HG02588 (cell line): ENCODE data around the gene SLC66A3.

ENCODE experiments used
- ATAC-seq: cut with Tn5 transposase; IDR thresholded peaks from one replicate; pipeline ENCODE4 v1.9.1; 2021; ENCODE audit warnings: mild to moderate bottlenecking, moderate library complexity; ENCODE audit not compliant: unreplicated experiment

The SLC66A3 gene

DNA sequence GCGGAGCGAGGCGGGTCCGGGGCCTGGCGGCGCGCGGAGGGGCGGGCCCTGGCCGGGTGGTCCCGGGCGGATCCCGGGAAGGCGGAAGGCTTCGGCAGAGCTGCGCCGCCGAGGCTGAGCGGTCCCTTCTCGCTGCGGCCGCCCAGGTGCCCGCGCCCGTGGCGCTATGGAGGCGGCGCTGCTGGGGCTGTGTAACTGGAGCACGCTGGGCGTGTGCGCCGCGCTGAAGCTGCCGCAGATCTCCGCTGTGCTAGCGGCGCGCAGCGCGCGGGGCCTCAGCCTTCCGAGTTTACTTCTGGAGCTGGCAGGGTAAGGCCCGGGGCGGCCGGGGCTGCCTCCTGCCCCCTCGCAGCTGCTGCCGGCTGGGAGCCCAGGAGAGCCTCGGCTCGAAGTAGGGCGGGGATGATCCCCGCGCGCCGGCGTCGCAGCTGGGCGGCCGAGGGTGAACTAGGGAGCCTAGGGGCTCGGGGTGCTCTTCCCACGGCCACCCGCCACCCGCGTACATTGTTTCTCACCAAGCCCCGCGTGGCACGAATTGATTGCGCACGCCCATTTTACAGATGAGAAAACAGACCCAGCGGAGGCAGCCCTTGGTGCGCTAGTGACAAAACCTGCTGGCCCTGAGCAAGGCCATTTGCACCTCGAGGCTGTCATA, at the start of gene SLC66A3:
SLC66A3 (plus strand) TSS at position 87 of the 655 bp plus-strand sequence; CDS start at position 167, 80 bp downstream.
- ATAC-seq = peak; percentile 83

DNA sequence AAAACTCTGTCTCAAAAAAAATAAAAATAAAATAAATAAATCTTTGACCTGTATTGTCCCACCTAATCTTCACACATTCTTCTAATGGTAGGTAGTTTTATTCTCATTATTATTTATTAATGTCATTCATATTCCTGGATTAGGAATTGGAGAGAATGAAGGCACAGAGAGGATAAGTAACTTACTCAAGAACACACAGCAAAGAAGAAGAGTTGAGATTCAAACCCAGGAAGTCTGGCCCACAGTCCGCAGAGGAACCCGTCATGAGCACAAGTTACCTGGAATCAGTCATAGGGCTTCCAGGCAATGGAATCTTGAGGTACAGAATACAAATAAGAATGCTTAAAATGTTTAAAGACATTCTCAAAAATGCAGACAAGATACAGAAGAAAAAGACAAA, 46.3 kb upstream of the SLC66A3 start:
- ATAC-seq = no peak

DNA sequence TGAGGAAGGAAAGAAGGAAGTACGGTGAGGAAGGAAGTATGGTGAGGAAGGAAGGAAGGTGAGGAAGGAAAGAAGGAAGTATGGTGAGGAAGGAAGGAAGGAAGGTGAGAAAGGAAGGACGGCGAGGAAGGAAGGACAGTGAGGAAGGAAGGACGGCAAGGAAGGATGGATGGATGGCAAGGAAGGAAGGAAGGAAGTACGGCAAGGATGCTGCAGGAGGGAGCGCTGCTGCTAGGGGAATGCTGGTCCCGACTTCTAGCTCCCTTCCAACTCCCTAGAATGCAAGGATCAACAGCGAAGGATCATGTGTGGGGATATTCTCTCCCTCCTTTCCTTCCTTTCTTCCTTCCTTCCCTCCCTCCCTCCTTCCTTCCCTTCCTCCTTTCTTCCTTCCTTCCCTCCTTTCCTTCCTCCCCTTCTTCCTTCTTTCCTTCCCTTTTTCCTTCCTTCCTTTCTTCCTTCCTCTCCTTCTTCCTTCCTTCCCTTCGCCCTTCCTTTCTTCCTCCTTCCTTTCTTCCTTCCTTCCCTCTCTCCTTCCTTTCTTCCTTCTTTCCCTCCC, 42.3 kb upstream of the SLC66A3 start:
- no peak for ATAC-seq

DNA sequence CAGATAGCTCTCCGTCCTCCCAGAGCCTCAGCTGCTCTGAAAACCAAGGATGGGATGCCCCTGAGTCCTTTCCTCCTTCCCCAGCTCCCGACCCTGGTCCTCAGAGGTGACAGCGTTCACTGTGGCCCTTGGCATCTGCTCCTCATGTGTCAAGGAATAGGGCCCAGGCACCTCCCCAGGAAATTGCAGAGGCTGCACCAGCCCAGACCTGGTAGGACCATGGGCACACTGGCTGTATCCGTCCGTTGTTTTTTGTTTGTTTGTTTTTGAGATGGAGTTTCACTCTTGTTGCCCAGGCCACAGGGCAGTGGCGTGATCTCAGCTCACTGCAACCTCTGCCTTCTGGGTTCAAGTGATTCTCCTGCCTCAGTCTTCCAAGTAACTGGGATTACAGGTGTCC, 37.5 kb upstream of the SLC66A3 start:
- ATAC-seq = no peak

DNA sequence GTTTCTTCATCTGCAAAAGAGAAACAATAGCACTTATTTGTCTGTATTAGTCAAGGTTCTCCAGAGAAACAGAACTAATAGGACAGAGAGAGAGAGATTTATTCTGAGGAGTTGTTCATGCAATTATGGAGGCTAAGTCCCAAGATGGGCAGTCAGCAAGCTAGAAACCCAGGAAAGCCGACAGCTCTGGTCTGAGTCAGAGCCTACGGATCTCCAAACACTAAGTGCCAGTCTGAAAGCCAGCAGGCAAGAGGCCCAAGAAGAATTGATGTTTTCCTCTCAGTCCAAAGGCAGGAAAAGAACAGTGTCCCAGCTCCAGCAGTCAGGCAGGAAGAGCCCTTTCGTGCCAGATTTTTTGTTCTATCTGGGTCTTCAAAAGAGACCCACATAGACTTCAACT, 36.5 kb upstream of the SLC66A3 start:
- no peak for ATAC-seq

DNA sequence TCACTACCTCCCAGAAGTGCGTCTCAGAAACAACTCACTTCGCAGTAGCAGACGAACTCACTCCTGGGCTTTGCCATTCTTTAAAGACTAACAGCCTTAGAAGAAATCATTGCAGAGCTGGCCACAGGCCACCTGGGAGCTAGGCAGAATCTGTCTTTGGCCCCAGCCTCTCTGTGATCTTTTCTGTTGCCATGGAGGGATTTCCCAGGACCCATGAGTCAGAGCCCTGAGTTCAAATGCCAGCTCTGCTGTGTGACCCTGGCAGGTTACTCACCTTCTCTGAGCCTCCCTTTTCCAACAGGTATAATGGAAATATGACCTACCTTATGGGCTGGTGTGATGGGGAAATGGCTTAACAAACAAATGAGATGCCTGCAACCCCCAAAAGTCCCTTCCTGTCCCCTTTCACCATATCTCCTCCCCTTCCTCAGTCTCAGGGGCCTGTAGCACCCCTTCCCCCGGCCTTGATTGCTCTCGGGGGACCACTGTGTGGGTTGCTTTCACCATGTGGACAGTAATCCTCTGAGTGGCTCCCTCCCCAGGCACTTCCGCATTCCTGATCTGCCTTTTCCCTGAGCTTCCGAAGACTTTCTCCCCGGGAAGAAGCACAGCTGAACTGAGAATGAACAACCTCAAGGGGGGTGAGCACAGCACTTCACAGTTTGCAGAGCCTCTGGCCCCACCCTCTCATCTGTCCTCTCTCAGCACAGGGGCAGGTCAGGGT, 34.0 kb upstream of the SLC66A3 start:
- ATAC-seq = no peak

DNA sequence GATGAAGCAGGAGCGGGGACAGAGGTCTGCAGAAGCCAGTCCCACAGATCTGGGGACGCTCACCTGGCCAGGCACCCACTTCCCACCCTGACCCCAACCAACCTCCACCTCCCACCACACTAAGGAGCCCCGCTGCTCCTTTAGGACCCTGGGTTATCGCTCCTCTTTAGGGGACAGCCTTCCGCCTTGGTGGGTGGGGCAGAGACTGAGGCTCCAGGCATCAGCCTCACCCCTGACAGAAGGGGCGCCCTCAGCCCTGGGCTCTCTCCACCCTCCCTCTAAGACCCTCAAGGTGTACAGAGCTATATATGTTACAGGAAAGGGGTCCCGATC, 33.5 kb upstream of the SLC66A3 start:
- no peak for ATAC-seq

DNA sequence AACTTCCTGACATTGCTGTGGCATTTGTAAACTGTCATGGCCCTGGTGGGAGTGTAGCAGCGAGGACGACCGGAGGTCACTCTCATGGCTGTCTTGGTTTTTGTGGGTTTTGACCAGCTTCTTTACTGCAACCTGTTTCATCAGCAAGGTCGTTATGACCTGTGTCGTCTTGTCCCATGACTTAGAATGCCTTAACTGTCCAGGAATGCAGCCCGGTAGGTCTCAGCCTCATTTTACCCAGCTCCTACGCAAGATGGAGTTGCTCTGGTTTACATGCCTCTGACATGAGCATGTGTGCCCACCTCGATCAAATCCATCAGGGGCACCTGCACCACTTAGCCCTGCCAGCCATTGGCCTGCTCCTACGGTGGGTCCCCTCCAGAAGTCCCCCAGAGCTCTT, 32.9 kb upstream of the SLC66A3 start:
- no peak for ATAC-seq

DNA sequence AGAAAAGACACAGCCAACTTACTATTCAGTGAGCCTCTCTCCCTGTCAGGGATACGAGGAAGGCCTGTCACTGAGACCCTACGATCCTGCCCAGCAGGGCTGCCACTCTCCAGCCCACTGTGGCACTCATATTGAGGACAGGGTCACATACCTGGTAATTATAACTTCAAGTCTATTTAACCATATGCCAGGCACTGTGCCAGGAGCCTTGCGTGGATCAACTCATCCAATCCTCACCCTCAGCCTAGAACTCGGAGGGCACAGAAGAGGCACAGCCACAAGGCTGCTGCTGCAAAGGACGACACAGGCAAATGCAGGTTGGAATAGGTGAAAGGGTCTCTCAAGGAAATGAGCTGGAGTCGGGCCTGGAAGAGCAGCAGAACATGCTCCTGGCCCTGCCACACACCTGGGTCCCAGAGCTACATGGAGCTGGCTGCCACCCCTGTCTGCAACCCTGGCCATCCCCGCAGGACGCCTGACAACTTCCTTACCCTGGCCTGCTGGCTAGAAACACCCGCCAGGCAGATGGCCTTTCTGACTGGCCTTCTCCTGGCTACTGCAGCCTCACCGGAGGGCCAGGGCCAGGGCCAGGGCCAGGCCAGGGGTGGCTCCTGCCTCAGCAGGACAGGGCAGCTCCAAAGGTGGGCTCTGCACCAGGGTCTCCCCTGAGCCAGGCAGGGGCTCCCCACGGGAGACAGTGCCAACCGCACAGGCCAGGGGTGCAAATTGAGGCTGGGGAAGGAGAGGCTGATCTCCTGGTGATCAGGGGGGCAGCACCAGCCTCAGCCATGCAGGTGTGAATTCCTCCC, 32.1 kb upstream of the SLC66A3 start:
- ATAC-seq = no peak

DNA sequence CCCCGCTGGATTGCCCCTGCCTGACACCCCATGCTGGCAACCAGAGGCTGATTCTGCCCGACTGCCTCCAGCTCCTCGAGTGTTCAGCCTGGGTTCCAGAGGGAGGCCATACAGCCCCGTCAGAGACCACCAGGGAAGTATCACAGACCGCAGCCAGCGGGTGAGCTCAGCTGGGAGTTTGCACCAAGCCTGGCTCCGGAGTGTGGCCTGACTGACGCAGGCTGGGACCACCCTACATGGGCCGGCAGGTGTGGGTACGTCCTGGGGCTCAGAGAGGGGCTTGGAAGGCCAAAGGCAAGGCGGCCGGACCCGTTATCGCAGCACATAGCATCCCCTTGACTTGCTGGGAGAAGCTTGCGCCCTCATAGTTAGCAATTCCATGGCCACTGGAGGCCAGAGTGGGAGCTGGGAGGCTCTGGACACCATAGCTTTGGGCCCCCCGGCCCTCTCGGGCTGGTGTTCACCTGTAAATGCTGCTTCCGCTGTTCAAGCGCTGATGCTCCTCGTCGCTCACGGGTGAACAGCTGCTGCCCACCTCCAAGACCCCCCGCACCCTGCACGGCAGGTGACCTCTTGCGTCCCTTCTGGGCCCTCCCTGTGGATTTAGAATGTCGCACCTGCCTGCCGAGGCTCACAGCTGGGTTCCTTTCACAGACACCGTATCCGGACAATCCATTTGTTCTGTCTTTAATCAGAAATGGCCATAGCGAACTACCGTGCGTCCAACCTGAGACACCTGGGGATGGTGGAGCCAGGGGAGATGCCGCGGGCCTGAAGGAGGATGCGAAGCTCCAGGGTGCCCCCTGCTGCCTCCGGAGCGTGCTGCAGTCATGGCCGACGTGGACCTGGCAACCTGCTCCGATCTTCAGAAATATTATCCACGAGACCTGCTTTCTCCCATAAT, 31.2 kb upstream of the SLC66A3 start:
- peak; percentile 60 for ATAC-seq

DNA sequence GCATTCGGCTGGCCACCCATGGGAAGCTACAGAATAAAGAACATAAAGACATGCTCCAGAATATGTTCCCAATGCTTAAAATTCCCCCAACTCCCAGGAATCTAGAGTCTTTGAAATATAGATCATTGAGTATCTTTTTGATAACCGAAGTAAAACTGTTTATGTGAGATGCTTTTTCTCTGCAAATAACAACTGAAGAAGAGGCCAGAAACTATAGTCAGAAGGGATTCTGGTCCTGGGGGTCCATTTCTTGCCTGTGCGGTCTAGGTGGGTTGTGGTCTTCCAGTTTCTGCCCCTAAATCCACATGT, 30.6 kb upstream of the SLC66A3 start:
- no peak for ATAC-seq

DNA sequence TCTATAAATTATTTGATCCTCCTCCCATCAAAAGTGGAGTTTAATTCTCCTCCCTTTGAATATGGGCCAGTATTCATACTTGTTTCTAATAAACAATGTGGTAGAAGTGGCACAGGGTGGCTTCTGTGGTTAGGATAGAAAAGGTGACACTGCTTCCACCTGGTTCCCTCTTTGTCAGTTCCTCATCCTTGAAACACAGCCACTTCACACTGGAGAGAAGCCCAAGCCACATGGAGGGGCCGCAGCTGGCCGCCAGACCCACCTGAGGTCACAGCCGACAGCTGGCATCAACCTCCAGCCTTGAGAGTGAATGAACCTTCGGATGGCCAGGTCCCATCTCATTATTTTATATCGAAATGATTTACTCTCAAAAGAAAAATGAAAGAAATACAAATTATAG, 27.5 kb upstream of the SLC66A3 start:
- no peak for ATAC-seq

DNA sequence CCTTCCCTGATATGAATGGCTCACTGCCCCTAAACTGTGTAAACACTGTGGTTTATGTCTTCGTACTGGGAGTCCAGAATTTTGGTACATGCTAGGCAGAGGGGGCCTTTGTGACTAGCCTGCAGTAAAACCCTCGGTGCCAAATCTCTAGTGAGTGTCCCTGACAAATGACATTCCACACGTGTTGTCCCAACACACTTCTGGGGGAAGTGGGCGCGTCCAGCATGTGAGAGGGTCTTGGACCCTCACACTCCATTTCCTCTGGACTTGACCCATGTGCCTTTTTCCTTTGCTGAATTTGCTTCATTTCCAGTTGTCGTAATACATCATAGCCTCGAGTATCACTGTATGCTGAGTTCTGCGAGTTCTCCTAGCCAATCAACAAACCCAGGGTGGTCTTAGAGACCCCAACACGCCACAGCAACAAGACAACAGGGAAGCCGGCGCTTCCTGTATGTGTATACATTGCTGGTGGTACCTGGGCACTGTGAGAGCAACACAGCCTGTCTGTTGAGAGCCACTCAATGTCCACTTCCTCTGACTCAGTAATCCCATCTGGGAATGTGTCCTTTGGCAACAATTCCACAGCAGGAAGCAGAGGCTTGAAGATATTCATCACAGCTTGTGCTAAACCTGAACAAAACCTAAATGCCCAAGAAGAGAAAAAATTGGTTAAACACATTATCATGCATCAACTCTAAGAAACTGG, 26.9 kb upstream of the SLC66A3 start:
- ATAC-seq = no peak

DNA sequence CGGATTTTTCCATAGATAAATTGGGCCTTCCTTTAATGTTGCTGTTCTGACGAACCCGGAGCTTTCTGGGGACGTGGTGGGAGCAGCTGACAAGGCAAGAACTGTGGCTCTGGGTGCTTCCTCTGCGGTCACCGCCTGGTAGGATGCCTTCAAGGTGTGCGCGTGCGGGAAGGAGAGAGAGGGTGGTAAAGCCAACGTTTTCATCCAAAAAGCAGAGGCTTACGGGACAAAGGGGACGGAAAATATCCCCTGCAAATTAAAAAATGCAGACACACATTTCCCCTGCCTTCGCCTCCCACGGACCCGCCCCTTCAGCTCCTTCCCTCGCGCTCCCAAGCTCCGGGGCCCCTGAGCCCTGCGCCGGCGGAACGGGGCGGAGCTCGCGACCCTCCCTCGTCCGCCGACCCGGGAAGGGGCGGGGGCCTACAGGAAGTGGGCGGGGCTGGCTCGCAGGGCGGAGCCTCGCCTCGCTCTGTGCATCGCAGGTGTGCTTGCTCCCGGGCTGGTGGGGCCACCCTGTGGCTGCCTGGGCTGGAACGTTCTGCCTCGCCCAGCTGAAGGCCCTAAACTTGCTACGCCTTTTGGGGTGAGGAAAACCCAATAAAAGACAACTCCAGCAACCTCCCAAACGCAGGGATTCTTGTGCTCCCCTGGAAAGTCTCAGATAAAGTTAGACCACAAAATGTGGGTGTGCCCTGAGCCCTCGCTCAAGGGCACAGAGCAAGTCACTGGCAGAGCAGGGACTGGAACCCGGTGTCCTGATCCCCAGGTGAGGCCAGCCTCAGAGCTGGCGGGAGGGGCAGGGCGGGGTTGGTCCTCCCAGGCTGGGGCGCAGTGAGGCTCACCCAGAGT, 25.4 kb upstream of the SLC66A3 start:
- ATAC-seq = no peak

DNA sequence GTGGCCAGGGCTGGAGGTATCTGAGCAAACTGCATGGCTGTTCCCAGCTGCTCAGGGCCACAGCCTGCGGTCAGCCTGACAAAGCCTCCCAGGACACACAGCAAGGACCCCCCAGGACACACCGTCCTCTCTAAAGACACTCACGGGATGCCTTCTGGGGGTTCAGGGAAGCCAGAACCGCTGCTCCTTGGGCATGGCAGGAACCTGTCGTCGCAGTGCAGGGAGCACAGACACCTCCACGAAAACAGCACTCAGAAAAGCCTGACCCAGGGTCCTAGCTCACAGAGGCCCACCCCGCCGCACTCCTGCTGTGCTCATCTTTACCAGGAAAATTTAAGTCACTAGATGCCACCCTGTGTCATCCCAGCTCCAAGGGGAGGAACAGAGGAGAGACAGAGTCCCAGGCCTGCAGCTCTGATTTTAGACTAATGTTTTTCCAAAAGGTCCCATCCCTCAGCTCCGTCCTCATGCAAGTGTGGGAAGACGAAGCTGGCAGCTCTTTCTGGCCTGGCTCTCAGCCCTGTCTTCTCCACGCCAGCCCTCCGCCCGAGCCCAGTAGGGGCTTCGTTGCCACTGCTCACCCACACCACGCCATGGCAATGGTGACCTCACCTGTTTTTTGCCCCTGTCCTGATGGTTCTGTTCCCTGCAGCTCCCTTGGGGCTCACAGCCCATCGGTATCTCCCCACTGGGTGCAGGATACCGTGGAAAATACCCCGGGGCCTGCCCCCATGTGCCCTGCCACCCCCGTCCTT, 23.9 kb upstream of the SLC66A3 start:
- no peak for ATAC-seq

DNA sequence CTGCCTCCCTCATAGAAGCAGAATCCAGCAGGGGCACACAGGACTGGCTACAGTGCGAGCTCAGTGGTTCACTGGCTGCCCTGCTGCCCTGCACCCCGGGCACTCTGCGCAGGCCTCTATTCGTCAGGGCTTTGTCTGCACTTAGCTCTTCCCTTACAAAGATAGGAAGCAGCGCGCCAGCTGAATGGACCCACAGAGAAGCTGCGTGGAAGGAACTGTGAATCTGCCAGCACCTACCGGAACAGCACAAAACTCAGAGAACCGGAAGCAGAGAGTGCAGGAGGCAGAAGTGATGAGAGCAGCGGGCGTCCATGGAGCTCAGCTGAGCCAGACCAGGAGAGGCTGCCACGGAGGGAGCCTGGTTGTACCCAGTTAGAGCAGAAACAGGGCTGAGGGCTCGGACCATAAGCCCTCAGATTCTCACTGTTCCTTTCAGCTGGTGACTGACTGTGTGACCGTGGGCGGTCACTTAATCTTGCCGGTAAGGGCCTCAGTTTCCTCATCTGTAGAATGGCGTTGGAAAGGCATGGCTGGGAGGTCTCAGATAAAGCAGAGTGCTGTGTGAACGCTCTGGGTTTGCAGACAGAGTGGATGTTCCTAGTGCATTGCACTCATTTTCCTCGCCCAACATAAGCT, 23.1 kb upstream of the SLC66A3 start:
- no peak for ATAC-seq

DNA sequence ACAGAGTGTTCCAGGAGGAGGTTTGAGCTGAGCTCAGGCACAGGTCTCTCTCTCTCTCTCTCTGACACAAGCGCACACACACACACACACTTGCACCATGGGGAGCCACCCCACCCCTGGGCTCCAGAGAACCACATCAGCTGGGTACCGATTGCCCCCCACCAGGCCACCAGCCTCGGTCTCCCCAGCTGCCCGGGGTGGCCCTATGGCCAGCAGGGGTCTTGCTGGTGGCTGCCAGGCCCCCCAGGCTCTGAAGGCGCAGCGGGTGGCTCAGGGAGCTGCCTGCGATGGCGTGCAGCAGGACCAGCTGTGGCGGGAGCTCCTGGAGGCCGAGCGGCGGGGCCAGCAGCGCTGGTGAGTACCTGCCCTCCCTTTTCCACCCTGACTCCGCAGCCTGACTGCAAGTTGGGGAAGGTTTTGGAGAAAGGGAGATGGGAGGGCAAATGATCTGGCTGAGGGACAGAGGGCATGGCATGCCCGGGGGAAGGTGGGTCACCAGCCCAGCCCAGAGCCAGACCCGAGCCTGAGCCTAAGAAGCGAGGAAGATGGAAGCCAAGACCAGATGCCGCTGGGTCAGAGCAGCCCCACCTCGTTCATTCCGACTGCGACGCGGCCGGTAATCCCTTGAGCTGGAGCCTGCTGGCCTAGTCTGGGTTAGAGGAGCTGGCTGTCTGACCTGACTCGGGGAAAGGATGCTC, 21.9 kb upstream of the SLC66A3 start:
- ATAC-seq = no peak

DNA sequence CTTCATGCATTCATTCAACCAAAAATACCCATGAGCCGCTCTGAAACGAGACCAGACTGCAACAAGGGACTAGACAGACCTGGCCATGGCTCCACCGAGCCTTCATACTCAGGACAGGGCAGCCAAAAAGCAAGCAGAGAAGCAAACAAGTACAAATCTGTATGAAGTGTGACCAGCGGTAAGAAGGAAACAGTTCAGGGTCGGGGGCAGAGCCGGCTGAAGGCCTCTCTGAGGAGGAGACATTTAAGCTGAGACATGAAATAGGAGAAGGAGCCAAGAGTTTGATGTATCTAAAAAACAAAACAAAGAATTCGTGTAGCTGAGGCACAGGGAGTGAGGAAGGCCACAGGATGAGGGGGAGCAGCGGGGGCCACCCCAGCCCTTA, 21.3 kb upstream of the SLC66A3 start:
- no peak for ATAC-seq
